ENCODE data around the gene COQ8B.

DNA sequence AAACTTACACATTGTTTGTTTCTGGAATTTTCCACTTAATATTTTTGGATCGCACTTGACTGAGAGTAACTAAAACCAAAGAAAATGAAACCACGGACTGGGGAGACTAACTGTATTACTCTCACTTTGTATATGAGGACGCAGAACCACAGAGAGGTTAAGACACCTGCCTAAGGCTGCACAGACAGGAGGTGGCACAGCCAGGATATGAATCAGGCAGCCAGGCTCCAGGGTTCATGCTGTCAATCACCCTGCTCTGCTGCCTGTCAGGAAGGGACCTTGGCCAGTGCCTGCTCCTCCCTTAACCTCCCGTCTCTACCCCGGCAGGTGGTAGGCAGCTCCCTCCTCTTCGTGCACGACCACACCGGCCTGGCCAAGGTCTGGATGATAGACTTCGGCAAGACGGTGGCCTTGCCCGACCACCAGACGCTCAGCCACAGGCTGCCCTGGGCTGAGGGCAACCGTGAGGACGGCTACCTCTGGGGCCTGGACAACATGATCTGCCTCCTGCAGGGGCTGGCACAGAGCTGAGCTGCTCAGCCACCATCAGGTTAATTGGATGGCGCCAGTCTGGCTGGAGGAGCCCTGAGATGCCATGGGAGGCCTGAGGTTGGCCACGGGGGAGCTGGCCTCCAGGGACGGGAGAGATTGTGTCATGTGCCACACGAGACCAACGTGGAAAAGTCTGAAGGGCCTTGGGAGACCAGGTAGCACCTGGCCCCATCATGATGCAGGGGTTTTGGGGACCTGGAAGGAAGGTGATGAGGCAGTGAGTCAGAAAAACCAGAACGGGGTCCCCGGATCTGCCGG lies 22.5 kb upstream of the COQ8B start:
- TF ChIP-seq, protein P1, sequence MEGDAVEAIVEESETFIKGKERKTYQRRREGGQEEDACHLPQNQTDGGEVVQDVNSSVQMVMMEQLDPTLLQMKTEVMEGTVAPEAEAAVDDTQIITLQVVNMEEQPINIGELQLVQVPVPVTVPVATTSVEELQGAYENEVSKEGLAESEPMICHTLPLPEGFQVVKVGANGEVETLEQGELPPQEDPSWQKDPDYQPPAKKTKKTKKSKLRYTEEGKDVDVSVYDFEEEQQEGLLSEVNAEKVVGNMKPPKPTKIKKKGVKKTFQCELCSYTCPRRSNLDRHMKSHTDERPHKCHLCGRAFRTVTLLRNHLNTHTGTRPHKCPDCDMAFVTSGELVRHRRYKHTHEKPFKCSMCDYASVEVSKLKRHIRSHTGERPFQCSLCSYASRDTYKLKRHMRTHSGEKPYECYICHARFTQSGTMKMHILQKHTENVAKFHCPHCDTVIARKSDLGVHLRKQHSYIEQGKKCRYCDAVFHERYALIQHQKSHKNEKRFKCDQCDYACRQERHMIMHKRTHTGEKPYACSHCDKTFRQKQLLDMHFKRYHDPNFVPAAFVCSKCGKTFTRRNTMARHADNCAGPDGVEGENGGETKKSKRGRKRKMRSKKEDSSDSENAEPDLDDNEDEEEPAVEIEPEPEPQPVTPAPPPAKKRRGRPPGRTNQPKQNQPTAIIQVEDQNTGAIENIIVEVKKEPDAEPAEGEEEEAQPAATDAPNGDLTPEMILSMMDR (IDR thresholded peaks at IDR 0.05): no peak
- no peak for TF ChIP-seq POLR2A (IDR thresholded peaks at IDR 0.05)

Measured in thyroid gland (tissue), 4 donors.